IPS DF 4.7 (cell line): ENCODE measurements around the gene DTX1.

Experiments used
- DNase-seq: peaks from one replicate; pipeline ENCODE4 v3.0.0-alpha.2; 2013; ENCODE audit warnings: low spot score; ENCODE audit errors: extremely low read depth

DTX1 gene

DNA sequence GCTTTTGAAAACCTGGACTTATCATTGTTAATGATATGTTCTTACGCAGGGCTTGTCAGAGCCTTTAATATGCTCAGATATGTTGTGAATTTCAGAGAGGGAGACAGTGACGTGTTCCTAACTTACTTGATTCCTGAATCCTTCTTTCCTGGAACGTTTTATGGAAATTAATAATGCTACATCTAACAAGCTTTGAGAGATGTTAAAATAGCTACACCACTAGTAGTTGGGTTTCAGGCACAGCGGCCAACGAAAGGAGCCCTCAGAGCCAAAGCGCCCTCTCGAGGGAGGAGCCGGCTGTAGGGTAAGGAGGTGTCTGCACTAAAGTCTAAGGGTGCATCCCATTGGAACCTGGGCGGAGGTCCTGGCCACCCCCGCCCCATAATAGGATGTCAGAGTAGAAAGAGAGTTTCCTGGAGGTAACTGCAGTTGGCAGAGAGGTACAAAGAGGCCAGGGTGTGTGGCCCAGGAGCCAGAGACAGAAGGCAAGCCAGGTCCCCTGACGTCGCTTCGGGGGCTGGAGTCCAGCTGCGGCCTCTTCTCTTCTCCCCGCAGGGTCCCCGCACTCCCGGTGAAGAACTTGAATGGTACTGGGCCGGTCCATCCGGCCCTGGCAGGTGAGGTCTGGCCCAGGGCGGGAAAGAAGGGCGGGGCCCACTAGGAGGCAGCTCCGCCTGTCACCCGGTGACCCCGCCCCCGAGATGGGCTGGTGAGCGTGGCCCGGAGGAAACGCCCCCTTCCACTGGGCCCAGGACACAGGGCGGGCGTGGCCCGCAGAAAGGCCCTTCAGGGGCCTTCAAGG, 36.3 kb downstream of the DTX1 start:
- DNase-seq, result no peak

DNA sequence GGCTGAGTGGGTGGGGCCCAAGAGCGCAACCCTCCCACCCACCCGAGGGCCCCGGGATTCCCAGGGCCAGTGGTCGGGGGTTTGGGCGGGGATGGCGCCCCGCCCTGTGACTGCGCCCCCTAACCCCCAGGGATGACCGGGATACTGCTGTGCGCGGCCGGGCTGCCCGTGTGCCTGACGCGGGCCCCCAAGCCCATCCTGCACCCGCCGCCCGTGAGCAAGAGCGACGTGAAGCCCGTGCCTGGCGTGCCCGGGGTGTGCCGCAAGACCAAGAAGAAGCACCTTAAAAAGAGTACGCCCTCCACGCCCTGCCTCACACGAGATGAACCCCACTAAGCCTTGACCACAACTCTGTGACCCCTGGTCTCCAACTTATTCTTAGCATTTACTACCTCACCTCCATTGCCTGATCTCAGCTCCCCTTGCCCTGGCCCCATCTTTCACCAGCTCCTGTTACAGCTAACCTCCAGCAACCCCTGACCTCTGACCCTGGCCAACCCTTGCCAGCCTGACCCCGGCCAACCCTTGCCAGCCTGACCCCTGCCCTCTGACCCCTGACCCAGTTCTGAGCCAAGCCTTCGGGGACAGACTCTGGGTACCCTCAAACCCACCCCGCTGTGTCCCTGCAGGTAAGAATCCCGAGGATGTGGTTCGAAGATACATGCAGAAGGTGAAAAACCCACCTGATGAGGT, 37.0 kb downstream of the DTX1 start:
- DNase-seq, result no peak

DNA sequence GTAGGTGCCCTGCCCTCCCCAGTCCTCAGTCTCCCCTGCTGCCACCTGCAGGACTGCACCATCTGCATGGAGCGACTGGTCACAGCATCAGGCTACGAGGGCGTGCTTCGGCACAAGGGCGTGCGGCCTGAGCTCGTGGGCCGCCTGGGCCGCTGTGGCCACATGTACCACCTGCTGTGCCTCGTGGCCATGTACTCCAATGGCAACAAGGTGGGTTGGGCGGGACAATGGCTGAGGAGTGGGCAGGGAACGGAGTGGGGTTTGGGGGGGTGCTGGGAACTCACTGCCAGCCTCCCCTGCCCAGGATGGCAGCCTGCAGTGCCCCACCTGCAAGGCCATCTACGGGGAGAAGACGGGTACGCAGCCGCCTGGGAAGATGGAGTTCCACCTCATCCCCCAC, 38.2 kb downstream of the DTX1 start:
- DNase-seq, result no peak

DNA sequence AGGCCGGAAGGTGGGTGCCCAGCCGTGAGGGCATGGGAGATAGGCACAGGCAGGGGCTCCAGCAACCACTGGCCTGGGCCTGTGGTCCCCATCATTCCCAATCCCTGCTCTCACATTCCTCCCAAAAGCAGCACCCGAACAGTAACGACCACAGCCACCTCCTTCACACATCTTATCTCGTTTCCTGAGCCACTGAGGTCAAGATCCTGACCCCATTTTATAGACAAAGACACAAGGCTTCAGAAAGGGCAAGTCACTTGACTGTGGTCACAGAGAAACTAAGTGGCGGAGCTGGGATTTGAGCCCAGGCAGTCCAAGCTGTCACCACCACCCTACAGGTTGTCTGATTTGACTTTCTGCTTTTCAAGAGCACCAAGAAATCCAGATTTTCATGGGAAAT, 38.9 kb downstream of the DTX1 start:
- DNase-seq, result no peak

DNA sequence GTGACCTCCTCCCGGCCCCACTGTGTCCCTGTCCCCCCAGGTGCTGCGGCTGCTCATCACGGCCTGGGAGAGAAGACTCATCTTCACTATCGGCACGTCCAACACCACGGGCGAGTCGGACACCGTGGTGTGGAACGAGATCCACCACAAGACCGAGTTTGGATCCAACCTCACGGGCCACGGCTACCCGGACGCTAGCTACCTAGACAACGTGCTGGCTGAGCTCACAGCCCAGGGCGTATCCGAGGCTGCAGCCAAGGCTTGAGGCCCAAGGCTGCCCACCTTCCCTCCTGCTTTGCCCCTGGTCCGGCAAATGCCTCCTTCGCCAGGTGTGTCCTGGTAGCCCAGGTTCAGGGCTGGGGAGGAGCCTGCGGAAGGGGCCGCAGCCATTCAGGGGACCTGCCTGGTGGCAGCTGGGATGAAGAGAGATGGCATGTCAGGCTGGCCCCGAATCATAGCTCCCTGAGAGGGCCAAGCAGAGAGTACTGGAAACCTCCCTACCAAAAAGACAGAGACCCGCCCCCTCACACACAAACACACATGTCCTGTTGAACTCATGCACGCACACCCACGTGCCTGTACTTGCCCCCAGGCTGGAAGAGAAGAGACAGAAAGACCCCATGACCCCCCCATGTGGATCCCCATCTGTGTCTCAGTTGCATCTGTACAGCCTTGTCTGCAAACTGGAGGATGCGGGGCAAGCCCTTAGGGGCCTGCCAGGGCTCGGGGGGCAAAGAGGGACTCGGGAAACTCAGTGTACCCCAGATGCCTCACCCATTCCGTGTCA, 40.3 kb downstream of the DTX1 start:
- no peak for DNase-seq

DNA sequence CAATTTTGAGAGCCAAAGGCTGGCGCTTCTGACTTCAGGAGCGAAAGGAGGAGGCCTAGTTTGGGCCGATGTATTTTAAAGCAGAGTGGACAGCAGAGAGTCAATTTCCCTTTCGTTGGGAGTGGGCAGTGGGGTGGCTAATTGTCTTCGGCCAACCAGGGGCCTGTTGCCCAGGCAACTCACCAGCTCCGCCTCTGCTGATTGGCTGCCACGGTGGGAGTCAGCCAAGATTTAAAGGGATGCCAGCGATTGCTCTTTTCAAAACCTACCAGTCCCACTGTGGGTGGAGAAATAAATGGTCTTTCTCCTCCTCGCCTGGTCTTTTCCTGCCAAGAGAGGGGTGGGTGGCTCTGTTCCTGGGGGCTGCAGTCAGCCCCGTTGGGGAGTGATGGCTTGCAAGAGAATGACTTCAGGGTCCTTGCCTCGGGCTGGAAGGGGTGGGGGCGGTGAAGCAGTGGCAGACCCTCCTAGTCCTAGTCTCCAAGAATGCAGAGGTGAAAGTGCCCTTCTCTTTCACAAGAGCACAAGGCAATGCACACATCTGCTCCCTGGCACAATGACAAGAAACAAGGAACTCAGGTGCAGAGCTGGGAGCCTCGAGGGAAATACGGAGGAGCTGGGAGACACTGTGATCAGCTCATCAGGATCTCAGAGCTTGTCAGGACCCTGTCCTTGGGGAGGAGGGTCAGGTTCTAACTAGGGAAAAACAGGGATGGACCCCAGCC, 41.3 kb downstream of the DTX1 start:
- no peak for DNase-seq

DNA sequence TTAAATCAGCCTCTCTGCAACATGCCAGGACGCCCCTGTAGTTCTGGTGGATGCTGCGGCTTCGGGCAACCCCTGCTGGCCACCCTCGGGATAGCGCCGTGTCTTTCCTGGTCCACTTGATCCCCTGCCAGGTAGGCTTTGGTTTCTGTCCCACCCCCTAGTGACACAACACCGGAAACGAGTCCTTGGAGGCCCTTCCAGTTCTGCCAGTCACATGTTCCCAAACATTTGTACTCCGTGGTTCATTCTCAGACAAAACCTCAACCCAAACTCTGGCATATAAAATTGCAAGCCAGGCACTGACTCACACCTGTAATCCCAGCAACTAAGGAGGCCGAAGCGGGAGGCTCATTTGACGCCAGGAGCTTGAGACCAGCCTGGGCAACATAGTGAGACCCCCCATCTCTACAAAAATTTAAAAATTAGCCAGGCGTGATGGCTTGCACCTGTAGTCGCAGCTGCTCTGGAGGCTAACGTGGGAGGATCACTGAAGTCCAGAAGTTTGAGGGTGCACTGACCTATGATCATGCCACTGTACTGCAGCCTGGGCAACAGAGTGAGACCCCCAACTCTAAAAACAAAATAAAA, 42.0 kb downstream of the DTX1 start:
- peak; percentile 82 for DNase-seq

DNA sequence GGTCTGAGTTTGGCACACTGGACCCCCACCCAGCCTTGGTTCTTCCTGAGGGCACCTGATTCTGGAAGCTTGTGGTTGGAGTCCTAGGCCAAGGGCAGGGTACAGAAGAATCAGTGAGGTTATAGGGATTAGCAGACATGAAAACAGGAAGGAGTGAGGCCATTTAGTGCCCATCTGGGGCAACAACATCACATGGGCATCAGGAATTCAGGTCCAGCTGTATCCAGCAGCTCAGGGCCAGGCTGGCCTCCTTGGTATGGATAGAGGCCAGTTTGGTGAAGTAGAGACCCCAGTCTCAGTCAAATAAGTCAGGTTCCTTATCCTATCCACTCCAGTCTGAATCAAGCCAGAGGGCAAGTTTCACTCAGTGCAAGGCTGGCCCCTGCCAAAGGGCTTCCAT, 42.8 kb downstream of the DTX1 start:
- no peak for DNase-seq

DNA sequence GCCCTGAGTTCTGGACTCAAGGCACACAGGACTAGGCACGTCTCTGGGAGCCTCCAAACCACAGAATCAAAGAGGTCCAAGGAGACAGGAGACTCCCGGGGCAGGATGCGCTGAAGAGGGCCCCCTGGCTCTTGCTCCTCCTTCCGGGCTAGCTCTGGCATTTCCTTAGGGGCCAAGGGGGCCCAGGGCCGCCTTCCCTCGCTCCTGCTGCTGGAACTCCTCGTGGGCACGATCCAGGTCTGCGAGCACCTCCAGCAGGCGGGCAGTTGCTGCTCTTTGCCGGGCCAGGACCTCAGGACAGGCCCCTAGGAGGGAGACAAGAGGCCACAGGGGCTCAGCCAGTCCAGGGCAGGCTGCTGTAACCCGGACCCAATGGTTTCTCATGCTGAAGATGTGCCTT, 43.2 kb downstream of the DTX1 start:
- no peak for DNase-seq

DNA sequence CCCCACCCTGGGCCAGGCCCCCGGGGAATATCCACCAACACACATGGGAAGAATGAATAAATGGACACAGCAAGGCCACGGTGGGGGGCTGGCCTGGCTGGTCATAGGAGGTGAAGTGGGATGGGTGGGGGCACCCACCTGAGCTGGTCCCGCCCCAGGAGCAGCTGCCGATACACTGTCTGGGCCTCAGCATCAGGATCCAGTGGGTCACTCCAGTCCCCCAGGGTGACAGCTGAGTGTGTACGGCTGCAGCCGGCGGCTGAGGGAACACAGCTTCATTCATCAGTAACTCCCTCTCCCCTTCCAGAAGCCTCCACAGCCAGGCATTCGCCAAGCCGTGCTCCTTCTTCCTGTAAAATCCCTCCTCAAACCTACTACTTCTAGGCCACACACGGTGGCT, 45.2 kb downstream of the DTX1 start:
- no peak for DNase-seq

DNA sequence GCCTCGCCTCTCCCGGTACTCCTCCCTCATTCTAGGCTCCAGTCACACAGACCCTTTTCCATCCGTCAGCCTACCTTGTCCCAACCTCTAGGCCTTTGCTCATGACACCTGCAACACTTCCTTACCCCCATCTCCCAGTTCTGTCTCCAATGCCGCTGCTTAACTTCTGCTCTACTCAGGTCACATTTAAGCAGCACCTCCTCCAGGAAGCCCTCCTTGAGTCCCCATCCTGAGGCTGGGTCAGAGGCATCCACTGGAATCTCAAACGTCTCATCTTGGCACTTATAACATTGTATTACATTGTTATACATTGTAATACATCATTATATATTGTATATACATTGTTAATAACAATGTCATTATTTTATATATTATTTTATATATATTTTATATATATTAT, 46.3 kb downstream of the DTX1 start:
- no peak for DNase-seq

DNA sequence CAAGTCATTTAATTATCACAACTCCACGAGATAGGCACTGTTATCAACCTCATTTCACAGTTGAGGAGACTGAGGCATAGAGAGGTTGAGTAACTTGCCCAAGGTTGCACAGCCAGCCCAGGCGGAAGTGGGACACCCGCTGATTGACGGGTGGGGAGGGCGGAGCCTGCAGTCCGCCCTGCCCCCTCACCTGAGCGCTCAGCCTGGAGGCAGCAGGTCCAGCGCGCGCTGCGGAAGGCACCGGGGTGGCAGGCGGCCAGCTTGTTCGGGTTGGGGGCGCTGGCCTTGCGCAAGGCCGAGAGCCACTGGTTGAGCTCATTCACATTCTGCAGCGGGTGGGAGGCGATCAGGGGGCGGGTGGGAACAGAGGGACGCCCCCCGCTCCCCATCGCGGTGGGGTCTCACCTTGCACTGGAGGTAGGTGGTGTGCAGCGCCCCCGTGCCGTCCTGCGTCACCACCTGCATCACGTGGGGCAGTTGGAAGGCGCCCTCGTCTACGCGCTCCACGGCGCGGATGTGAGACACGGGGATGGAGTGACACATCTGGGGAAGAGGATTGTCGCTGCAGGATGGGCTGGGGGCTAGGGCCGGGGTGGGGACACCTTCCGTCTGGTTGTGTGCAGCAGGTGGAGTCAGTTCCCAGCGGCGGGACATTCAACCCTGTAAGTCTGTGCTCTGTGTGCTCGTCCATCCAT, 47.4 kb downstream of the DTX1 start:
- DNase-seq, result no peak

DNA sequence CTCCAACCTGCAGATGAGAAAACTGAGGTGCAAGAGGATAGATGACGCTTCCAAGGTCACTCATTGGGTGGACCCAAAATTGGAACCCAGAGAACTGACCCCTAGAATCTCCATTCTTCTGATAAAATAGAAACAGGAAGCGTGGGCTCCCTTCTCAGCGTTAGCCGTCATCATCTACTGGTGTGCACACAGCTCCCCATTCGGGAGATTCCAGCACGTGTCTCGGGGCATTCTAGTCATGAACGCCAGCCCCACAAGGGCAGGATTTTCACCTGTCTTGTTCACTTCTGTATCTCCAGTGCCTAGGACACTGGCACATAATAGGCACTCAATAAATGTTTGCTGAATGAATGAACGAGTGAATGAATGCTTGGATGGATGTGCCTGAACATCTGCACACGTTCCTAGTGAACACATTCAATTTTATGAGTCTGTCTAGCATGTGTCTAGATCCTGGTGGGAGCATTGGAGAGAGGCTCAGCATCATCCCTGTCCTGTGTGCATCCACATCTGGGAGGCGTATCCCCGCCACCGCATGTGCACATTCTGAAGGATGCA, 48.5 kb downstream of the DTX1 start:
- DNase-seq, result no peak

DNA sequence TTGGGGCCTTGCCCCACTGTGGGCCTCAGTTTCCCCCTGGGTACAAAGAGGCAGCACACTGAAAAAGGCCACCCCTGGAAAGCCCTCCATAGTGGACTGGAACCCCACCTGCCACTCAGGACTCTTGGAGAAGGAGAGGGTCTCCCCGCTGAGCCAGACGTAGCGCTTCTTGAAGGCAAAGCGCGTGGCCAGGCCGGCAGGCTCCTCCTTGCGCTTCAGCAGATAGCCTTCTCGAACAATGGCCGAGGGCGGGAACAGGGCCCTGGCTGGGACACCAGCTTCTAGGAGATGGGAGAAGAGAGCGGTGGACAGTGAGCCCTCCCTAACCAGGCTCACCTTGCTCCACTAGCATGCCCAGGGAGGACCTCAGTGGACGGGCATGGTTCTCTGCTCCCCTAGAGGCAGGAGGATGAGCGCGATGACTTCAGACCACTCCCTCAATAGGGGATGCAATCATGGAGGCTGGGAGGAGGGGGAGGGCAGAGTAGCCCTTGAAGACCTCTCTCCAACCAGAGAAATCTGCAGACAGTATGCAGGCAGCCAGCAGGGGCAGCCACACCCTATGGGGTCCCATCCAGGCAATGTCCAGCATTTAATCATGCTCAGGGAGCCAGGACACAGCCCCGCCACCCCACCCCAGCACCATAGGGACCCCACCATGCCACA, 49.2 kb downstream of the DTX1 start:
- no peak for DNase-seq

DNA sequence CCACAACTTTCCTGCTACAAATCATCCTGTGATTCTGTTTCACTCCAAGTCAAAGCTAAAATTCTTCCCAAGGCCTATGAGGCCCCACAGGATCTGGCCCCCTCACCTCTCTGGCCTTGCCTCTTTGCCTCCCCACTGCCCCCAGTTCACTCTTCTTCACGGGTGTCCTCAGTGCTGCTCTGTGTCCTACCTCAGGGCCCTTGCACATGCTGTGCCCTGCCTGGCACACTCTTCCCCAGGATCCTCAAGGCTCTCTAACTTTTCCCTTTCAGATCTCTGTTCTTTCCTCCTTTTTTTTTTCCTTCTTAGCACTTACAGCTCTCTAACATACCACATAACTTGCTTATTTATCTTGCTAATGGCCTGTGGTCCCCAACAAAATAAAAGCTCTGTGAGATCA, 49.8 kb downstream of the DTX1 start:
- DNase-seq, result no peak

DNA sequence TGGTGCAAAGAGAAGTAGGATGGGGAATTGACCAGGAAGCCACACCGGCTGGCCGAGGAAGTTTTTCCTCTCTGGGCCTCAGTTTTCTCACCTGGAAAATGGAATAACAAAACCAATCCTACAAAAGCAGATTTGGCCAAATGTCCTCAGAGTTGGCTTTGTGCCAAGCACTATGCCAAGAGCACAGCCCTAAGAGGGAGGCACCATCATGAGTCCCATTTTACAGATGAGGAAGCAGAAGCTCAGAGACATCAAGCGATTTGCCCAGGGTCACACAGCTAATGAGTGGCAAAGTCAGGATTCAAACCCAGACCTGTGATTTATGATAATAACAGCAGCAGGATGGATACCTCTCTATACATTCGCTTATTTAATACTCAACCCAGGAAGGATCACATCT, 51.8 kb downstream of the DTX1 start:
- DNase-seq, result no peak

DNA sequence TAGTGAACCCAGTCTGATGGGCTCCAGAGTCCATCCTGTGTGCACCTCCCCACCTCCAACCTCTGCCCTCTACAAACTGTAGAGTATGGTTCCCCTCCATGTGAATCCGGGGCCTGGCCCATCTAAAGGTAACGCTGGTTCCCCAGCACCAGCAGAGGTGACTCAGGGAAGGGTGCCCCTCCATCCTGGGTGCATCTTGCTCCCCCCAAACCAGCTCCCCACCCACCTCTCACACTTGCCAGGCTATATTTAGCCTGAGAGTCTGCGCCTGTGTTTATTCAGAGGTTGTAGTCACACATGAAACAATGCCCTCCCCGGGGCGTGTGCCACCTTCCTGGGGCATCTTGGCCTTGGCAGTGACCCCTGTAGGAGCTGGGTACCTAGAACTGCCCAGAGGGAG, 52.8 kb downstream of the DTX1 start:
- no peak for DNase-seq

DNA sequence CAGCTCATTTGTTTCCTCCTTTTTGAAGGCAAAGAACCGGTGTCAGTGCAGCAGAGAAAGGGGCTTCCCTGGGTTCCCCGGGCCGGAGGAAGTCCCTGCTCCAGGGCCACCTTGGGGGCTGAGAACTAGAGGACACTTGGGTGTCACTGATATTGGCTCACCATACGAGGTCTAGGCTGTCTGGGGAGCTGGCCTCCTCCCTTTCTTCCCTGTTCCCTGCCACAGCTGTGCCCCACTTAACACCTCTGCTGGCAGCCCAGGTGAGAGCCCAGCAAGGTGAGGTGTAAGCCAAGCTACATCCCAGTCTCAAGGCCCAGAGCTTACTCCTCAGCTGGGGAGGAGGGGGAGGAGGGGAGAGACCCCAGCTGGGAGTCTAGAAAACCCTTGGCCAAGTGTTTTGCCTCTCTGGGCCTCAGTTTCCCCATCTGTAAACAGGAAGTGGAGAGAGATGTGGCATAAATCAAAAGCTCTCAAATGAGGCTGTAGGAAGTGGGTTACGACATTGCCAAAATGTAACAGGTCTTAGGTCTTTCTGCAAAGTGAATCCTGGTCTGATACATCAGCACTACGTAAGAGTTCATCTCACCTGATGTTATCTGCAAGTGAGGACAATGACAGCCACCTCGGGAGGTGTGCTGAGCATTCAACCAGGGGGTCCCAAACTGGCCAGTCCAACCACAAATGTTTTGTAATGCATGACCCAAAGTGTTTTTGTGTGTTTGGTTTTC, 53.5 kb downstream of the DTX1 start:
- DNase-seq, result no peak

DNA sequence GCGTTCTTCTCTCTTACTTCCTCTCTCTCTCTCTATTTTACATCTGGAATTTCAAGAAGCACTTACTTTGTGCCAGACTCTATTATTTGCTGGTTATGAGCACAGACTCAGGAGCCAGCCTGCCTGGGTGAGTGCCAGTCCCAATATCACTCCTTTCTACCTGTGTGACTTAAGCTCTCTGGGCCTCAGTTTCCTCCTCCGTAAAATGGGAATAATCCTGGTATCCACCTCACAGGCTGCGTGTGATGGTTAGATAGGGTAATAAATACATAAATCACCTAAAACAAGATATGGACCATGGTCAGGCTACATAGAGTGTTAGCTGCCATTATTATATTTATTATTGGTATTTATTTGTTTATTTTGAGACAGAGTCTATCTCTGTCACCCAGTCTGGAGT, 54.7 kb downstream of the DTX1 start:
- DNase-seq, result no peak
